ENCODE results near the gene NPAS3. TPM values are rescaled to one million over a fixed set of nuclear protein-coding genes. Genes with fewer than 3 reads are reported as not detected.

Gene NPAS3
- total RNA-seq, 4 donors from 2014 or later: 1.9 to 10.6 (median 2.2) TPM

DNA sequence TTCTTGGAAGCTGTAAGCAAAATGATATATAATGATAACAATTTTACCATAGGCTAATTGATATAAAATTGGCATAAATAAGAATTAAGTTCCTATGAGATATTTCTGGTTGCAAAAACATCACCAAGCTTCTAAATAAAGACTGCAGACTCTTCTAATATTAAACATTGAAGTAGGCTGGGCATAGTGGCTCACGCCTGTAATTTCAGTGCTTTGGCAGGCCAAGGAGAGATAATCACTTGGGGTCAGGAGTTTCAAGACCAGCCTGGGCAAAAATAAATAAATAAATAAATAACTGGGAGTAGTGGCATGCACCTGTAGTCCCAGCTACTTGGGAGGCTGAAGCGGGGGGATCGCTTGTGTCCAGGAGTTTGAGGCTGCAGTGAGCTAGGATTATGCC, 71.8 kb downstream of the NPAS3 start:
- Histone ChIP-seq H3K9me3 (no peaks in the 10 kb centered on the region), H3K27me3 (no peaks in the 10 kb centered on the region), H3K36me3 (no peaks in the 10 kb centered on the region), H3K27ac (no peak overlapping the region), H3K4me3 (no peak overlapping the region), H3K4me1 (no peaks in the 10 kb centered on the region)
- no peak for ATAC-seq
- TF ChIP-seq EP300 (IDR thresholded peaks at IDR 0.05): no peak
- TF ChIP-seq, protein P1, sequence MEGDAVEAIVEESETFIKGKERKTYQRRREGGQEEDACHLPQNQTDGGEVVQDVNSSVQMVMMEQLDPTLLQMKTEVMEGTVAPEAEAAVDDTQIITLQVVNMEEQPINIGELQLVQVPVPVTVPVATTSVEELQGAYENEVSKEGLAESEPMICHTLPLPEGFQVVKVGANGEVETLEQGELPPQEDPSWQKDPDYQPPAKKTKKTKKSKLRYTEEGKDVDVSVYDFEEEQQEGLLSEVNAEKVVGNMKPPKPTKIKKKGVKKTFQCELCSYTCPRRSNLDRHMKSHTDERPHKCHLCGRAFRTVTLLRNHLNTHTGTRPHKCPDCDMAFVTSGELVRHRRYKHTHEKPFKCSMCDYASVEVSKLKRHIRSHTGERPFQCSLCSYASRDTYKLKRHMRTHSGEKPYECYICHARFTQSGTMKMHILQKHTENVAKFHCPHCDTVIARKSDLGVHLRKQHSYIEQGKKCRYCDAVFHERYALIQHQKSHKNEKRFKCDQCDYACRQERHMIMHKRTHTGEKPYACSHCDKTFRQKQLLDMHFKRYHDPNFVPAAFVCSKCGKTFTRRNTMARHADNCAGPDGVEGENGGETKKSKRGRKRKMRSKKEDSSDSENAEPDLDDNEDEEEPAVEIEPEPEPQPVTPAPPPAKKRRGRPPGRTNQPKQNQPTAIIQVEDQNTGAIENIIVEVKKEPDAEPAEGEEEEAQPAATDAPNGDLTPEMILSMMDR (IDR thresholded peaks at IDR 0.05): no peak
- no peak for TF ChIP-seq POLR2AphosphoS5 (IDR thresholded peaks at IDR 0.05)
- TF ChIP-seq POLR2A (IDR thresholded peaks at IDR 0.05): no peak
- WGBS, 2 donors (ENCODE audit: low coverage in 1 of 2): 93 to 95% methylated on average over 3 of the region's 3 CpGs

DNA sequence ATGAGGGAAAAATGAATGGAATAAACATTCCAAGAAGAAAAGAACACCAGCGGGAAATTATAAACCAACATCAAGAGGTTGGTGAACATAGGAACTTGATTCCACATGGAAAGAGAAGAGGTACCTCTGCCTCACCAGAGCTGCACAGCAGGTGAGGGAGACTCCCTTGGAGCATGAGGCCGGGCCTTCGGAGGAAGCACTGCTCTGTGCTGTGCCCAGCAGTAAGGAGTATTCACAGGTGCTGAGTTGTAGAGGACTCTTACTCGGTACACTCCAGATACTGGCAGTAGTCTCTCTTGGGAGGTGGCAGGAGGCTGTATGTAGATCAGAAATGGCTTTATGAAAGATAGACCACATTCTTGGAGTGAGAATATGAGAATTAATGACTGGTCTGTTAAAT, 76.0 kb downstream of the NPAS3 start:
- Histone ChIP-seq H3K27me3 (no peaks in the 10 kb centered on the region), H3K4me3 (no peak overlapping the region), H3K9me3 (no peaks in the 10 kb centered on the region), H3K4me1 (no peaks in the 10 kb centered on the region), H3K36me3 (no peaks in the 10 kb centered on the region), H3K27ac (no peak overlapping the region)
- TF ChIP-seq POLR2AphosphoS5 (IDR thresholded peaks at IDR 0.05) (no peak), EP300 (IDR thresholded peaks at IDR 0.05) (no peak)
- ATAC-seq: no peak
- WGBS, 2 donors (ENCODE audit: low coverage in 1 of 2): 88% methylated on average over 3 to 4 of the region's 4 CpGs

DNA sequence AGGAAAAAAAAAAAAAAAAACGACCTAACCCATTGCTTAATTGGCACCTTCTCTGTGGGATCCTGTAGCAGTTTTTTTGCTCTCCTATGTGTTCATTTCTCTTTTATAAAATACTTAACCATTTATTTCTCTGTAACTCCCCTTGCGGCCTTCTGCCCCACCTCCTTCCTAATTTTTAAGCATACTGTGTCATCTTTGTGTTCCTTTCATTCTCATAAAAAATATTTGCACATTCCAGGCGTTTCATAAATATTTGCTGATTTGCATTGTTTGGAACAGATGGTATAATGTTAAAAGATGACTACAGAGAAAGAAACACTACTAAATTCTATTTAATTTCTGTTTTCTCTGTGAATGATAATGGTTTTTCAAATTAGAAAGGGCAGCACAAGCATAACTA, 77.9 kb downstream of the NPAS3 start:
- no peak for ATAC-seq
- TF ChIP-seq POLR2A (IDR thresholded peaks at IDR 0.05) (no peak), POLR2AphosphoS5 (IDR thresholded peaks at IDR 0.05) (no peak), EP300 (IDR thresholded peaks at IDR 0.05) (no peak)
- TF ChIP-seq, protein P1 (IDR thresholded peaks at IDR 0.05): no peak

DNA sequence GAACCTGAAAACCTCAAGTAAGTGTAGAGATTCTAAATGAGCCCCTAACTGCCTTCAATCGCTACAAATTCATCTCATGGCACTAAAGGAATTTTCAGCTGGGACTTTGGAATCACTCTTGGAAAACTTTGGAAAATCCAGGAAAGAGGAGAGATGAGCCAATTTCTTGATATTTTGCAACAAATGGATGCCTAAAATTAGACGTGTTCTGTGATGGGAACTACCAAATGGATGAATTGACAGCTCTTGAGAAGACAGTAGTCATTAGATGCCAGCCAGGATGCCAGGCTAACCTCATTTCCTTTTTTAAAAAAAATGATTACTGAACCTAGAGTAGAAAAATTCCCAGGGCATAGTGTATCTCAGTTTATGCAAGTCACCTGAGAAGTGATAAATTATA, 78.3 kb downstream of the NPAS3 start:
- 58 to 80% methylated on average over 2 of the region's 2 CpGs for WGBS, 2 donors (ENCODE audit: low coverage in 1 of 2)
- no peaks in the 10 kb centered on the region for H3K9me3 ChIP-seq
- H3K27me3 ChIP-seq: no peaks in the 10 kb centered on the region
- no peak overlapping the region for H3K4me3 ChIP-seq
- no peaks in the 10 kb centered on the region for H3K36me3 ChIP-seq
- TF ChIP-seq POLR2A (IDR thresholded peaks at IDR 0.05) (no peak), POLR2AphosphoS5 (IDR thresholded peaks at IDR 0.05) (no peak), EP300 (IDR thresholded peaks at IDR 0.05) (no peak)
- TF ChIP-seq, protein P1 (IDR thresholded peaks at IDR 0.05): no peak
- no peak for ATAC-seq
- H3K27ac ChIP-seq: no peak overlapping the region
- H3K4me1 ChIP-seq: no peaks in the 10 kb centered on the region

More for the DNA sequence above, 77.9 kb downstream of the NPAS3 start:
- no peak overlapping the region for H3K4me3 ChIP-seq
- no peak overlapping the region for H3K27ac ChIP-seq
- no peaks in the 10 kb centered on the region for H3K4me1 ChIP-seq
- no peaks in the 10 kb centered on the region for H3K9me3 ChIP-seq
- WGBS, 2 donors (ENCODE audit: low coverage in 1 of 2): 61 to 68% methylated on average over 2 to 3 of the region's 3 CpGs
- H3K36me3 ChIP-seq: no peaks in the 10 kb centered on the region
- no peaks in the 10 kb centered on the region for H3K27me3 ChIP-seq

DNA sequence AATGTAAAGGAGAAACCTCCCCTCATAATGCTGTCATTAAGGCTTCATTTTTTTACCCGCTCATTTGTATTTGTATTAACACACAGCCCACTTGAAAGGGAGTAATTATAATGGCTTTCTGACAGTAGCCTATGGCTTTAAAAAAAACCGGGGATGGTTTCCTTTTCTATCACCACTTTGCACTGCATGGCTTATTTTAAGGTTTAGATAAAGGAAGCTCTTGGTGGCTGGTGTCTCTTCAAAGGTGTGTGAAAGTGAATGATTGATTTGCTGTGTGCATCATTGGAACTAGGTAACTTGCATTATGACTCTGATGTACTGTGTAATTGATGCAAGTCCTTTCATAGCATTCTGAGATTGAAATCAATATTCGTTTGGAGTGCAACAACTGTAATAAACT, 80.7 kb downstream of the NPAS3 start:
- Histone ChIP-seq H3K27ac (no peak overlapping the region), H3K4me1 (no peaks in the 10 kb centered on the region), H3K4me3 (no peak overlapping the region), H3K9me3 (no peaks in the 10 kb centered on the region), H3K27me3 (no peaks in the 10 kb centered on the region), H3K36me3 (no peaks in the 10 kb centered on the region)
- 67 to 91% methylated on average over 3 of the region's 3 CpGs for WGBS, 2 donors (ENCODE audit: low coverage in 1 of 2)
- TF ChIP-seq EP300 (IDR thresholded peaks at IDR 0.05): no peak
- TF ChIP-seq, protein P1 (IDR thresholded peaks at IDR 0.05): no peak
- TF ChIP-seq POLR2A (IDR thresholded peaks at IDR 0.05): no peak
- TF ChIP-seq POLR2AphosphoS5 (IDR thresholded peaks at IDR 0.05): no peak
- ATAC-seq: no peak
